Hepatocyte (in vitro differentiated cells): ENCODE results near the gene WWTR1.

Experiments used
- EZH2 ChIP-seq: fragments of 200-600 bp; sonication (generic); IDR thresholded peaks from 2 replicates; pipeline ENCODE4 v1.6.1; 2016; ENCODE audit warnings: antibody characterized with exemption, mild to moderate bottlenecking, borderline replicate concordance
- TF ChIP-seq, protein P1 (sequence below): fragments of 200-600 bp; sonication (generic); IDR thresholded peaks from 2 replicates; pipeline ENCODE4 v1.5.1; 2016; ENCODE audit warnings: antibody characterized with exemption, mild to moderate bottlenecking; ENCODE audit not compliant: poor library complexity

DNA sequence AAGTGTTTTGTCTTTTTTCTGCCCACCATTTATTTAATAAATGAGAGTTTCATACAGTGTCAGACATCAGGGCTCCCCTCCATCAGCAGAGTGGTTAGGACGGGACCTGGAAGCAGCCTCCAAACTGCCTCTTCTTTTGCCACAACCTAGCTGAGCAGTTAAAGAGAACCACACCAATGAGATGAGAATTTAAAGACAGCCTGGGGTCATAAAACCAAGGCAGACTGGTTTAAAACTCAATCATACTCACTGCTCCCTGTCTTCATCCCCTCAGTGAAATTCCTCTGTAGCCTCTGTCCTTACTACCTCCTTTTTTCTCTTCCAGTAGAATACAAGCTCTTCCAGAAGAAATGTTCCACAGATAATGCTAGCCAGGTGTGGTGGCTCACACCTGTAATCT is 78.7 kb downstream of the WWTR1 start:
- TF ChIP-seq, protein P1, sequence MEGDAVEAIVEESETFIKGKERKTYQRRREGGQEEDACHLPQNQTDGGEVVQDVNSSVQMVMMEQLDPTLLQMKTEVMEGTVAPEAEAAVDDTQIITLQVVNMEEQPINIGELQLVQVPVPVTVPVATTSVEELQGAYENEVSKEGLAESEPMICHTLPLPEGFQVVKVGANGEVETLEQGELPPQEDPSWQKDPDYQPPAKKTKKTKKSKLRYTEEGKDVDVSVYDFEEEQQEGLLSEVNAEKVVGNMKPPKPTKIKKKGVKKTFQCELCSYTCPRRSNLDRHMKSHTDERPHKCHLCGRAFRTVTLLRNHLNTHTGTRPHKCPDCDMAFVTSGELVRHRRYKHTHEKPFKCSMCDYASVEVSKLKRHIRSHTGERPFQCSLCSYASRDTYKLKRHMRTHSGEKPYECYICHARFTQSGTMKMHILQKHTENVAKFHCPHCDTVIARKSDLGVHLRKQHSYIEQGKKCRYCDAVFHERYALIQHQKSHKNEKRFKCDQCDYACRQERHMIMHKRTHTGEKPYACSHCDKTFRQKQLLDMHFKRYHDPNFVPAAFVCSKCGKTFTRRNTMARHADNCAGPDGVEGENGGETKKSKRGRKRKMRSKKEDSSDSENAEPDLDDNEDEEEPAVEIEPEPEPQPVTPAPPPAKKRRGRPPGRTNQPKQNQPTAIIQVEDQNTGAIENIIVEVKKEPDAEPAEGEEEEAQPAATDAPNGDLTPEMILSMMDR, result no peak
- TF ChIP-seq EZH2, result no peak
